Osteoblast (primary cell): Measurements from ENCODE around the gene SAP25. TPM values are rescaled to one million over a fixed set of nuclear protein-coding genes. Genes with fewer than 3 reads are reported as not detected.

Source experiments
- DNase-seq: peaks from one replicate; pipeline ENCODE4 v3.0.0; 2011; ENCODE audit warnings: low spot score, mixed read lengths; ENCODE audit not compliant: insufficient read length; ENCODE audit errors: missing footprints
- H2AFZ ChIP-seq: 2 replicates; pipeline ENCODE4 v1.6.0; 2011; ENCODE audit warnings: mild to moderate bottlenecking, low read length
- H3K27ac ChIP-seq: 2 replicates; pipeline ENCODE4 v1.5.1; 2011; ENCODE audit warnings: mild to moderate bottlenecking, low read depth, low read length, moderate library complexity
- H3K27me3 ChIP-seq: 2 replicates; pipeline ENCODE4 v1.6.0; 2012; ENCODE audit warnings: mild to moderate bottlenecking, control low read depth, inconsistent platforms, low read length, moderate library complexity; ENCODE audit not compliant: insufficient read depth
- H3K36me3 ChIP-seq: 2 replicates; pipeline ENCODE4 v1.5.1; 2011; ENCODE audit warnings: mild to moderate bottlenecking, low read length, control low read depth, moderate library complexity; ENCODE audit not compliant: insufficient read depth
- H3K4me1 ChIP-seq: 2 replicates; pipeline ENCODE4 v1.5.1; 2011; ENCODE audit warnings: mild to moderate bottlenecking, low read length, control low read depth, moderate library complexity; ENCODE audit not compliant: insufficient read depth
- H3K4me2 ChIP-seq: 2 replicates; pipeline ENCODE4 v1.6.0; 2011; ENCODE audit warnings: mild to moderate bottlenecking, low read length; ENCODE audit not compliant: insufficient read depth
- H3K4me3 ChIP-seq: fragments of 200-600 bp; sonication (generic); 3 replicates; pipeline ENCODE4 v1.5.1; 2012; ENCODE audit warnings: mild to moderate bottlenecking, low read length, inconsistent platforms; ENCODE audit not compliant: insufficient read depth
- H3K79me2 ChIP-seq: 2 replicates; pipeline ENCODE4 v1.6.0; 2012; ENCODE audit warnings: mild to moderate bottlenecking, low read length, control low read depth, inconsistent platforms; ENCODE audit not compliant: insufficient read depth
- H3K9me3 ChIP-seq: 2 replicates; pipeline ENCODE4 v1.5.1; 2011; ENCODE audit warnings: low read depth, low read length, control low read depth
- H4K20me1 ChIP-seq: 2 replicates; pipeline ENCODE4 v1.6.0; 2012; ENCODE audit warnings: mild to moderate bottlenecking, low read length, control low read depth; ENCODE audit not compliant: insufficient read depth
- CTCF ChIP-seq: IDR thresholded peaks from 2 replicates; pipeline ENCODE4 v1.5.1; 2011; ENCODE audit warnings: mild to moderate bottlenecking, low read depth, low read length, moderate library complexity; ENCODE audit errors: extremely low read depth
- total RNA-seq: library from RNA; depleted of rRNA; stranded (reverse); fragments of >200 nt; gene quantifications from 2 replicates; pipeline ENCODE4 v1.2.3, GENCODE V29; 2012

The SAP25 gene
- total RNA-seq, 1 donor = not detected

- Histone ChIP-seq H3K4me1 (no peaks in the 10 kb centered on the region), H3K27ac (no peak overlapping the region), H3K27me3 (peaks cover under 1% of the 10 kb centered on the region), H3K4me3 (no peak overlapping the region), H3K36me3 (peaks cover 36% of the 10 kb centered on the region), H4K20me1 (peaks cover 11% of the 10 kb centered on the region), H3K4me2 (no peak overlapping the region), H3K9me3 (no peaks in the 10 kb centered on the region), H2AFZ (no peak overlapping the region), H3K79me2 (peaks cover 4% of the 10 kb centered on the region)
- TF ChIP-seq CTCF = no peak
- peak; percentile 23 for DNase-seq
Measured at GRCh38 chr7:100575746-100576383, 2.2 kb upstream of the SAP25 start.

GRCh38 chr7:100575206-100575631 lies 1.5 kb upstream of the SAP25 start:
- no peak overlapping the region for H3K27ac ChIP-seq
- peaks cover 29% of the 10 kb centered on the region for H3K36me3 ChIP-seq
- peaks cover 11% of the 10 kb centered on the region for H4K20me1 ChIP-seq
- H3K4me3 ChIP-seq = no peak overlapping the region
- H3K27me3 ChIP-seq = peaks cover 2% of the 10 kb centered on the region
- H3K4me2 ChIP-seq = no peak overlapping the region
- H3K4me1 ChIP-seq = no peaks in the 10 kb centered on the region
- DNase-seq = peak; percentile 58
- H3K9me3 ChIP-seq = no peaks in the 10 kb centered on the region
- no peak for TF ChIP-seq CTCF
- no peak overlapping the region for H2AFZ ChIP-seq
- no peaks in the 10 kb centered on the region for H3K79me2 ChIP-seq

- DNase-seq = peak; percentile 29
- peaks cover 6% of the 10 kb centered on the region for H4K20me1 ChIP-seq
- peaks cover 2% of the 10 kb centered on the region for H3K27me3 ChIP-seq
- H3K27ac ChIP-seq = no peak overlapping the region
- TF ChIP-seq CTCF = no peak
- H3K4me3 ChIP-seq = no peak overlapping the region
- no peak overlapping the region for H3K4me2 ChIP-seq
- peaks cover 23% of the 10 kb centered on the region for H3K36me3 ChIP-seq
- H3K79me2 ChIP-seq = no peaks in the 10 kb centered on the region
- peaks cover 6% of the 10 kb centered on the region for H3K4me1 ChIP-seq
- H2AFZ ChIP-seq = no peak overlapping the region
- no peaks in the 10 kb centered on the region for H3K9me3 ChIP-seq
Measured at GRCh38 chr7:100574362-100575205, 884 bp upstream of the SAP25 start.
